ENCODE results near the gene HIF3A. TPM values are rescaled to one million over a fixed set of nuclear protein-coding genes. Genes with fewer than 3 reads are reported as not detected.

HIF3A gene
- total and polyA plus RNA-seq, 2 donors (not counting 3 experiments of a cell fraction or from before 2014, with no cell fraction given), result 8.1 to 8.5 TPM

GRCh38 chr19:46306501-46306900 is 9.7 kb downstream of the HIF3A start:
- dilution Hi-C loops (cut with MboI; ENCODE audit: extremely low pct_ligation_motif_present, low sequenced_read_pairs) (no loop called here), intact Hi-C loops (cut with micrococcal nuclease) (no loop called here)
- H3K4me3 ChIP-seq (replicated peaks in 1 of 3; ENCODE audit: insufficient read depth in 1 of 3, low read depth in 1 of 3, low read length in 3 of 3), result no peak overlapping the region
- no peaks in the 10 kb centered on the region for H3K9me1 ChIP-seq (replicated peaks; ENCODE audit: control insufficient read depth, extremely low read depth, insufficient read depth, low read length)
- POLR2A ChIA-PET, result no interaction called here
- H3K9ac ChIP-seq (replicated peaks; ENCODE audit: extremely low read depth, insufficient read depth, low read length), result no peak overlapping the region
- peaks cover 3% of the 10 kb centered on the region for H3K9me3 ChIP-seq (replicated peaks; ENCODE audit: control insufficient read depth, insufficient read depth, low read length)
- no peak overlapping the region for H3K27ac ChIP-seq (ENCODE audit: insufficient read depth, low read depth, low read length)
- TF ChIP-seq POLR2AphosphoS5 (IDR thresholded peaks at IDR 0.05; ENCODE audit: insufficient read depth, low read depth, low read length) (no peak), EZH2 (IDR thresholded peaks at IDR 0.05; ENCODE audit: borderline replicate concordance, low read depth, low read length, severe bottlenecking) (no peak), FOS (IDR thresholded peaks at IDR 0.05; ENCODE audit: borderline replicate concordance, insufficient read depth, low read length) (no peak), MYC (IDR thresholded peaks at IDR 0.05; ENCODE audit: low read depth, low read length) (no peak), CTCF (IDR thresholded peaks at IDR 0.05; ENCODE audit: extremely low read depth in 1 of 2, insufficient read depth in 1 of 2, low read depth in 1 of 2, low read length in 2 of 2) (no peak), POLR2A (IDR thresholded peaks at IDR 0.05; ENCODE audit: low read depth, low read length) (no peak), JUN (IDR thresholded peaks at IDR 0.05; ENCODE audit: borderline replicate concordance, insufficient read depth, insufficient read length, low read depth) (no peak), GATA2 (IDR thresholded peaks at IDR 0.05; ENCODE audit: insufficient read depth, insufficient read length, low read depth, low read length) (no peak)
- TF ChIP-seq, protein P1, sequence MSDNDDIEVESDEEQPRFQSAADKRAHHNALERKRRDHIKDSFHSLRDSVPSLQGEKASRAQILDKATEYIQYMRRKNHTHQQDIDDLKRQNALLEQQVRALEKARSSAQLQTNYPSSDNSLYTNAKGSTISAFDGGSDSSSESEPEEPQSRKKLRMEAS (IDR thresholded peaks at IDR 0.05; ENCODE audit: insufficient read depth, insufficient read length), result no peak
- no peak overlapping the region for H3K4me2 ChIP-seq (ENCODE audit: insufficient read depth, low read length)
- BruUV-seq (replicated peaks), result no TSS peak
- no peaks in the 10 kb centered on the region for H3K4me1 ChIP-seq (ENCODE audit: control insufficient read depth, extremely low read depth, insufficient read depth, low read length)
- no peak overlapping the region for H2AFZ ChIP-seq (ENCODE audit: low read depth, low read length)
- H3K36me3 ChIP-seq (ENCODE audit: control insufficient read depth in 2 of 2, extremely low read depth in 1 of 2, insufficient read depth in 2 of 2, low read length in 2 of 2), result no peaks in the 10 kb centered on the region
- no peak for FAIRE-seq
- no peaks in the 10 kb centered on the region for H3K79me2 ChIP-seq (ENCODE audit: control insufficient read depth, insufficient read depth, low read length)
- H3K27me3 ChIP-seq (ENCODE audit: control insufficient read depth in 2 of 2, insufficient read depth in 2 of 2, low read length in 2 of 2), result no peaks in the 10 kb centered on the region
- CTCF ChIA-PET, result no interaction called here
- no peaks in the 10 kb centered on the region for H4K20me1 ChIP-seq (replicated peaks; ENCODE audit: control insufficient read depth, extremely low read depth, insufficient read depth, low read length)
- DNase-seq (ENCODE audit: low read depth, low spot score), result no peak
